HepG2 (cell line): ENCODE measurements around the gene TBC1D2B. TPM values are rescaled to one million over a fixed set of nuclear protein-coding genes. Genes with fewer than 3 reads are reported as not detected.

Experiments
- ATRX ChIP-seq: sonication (generic); formaldehyde crosslinking; IDR thresholded peaks from 2 replicates; pipeline ENCODE4 v1.4.0; 2020; ENCODE audit warnings: missing genetic modification reagents, borderline replicate concordance
- DPF2 ChIP-seq: sonication (generic); formaldehyde crosslinking; IDR thresholded peaks from 2 replicates; pipeline ENCODE4 v1.4.0; 2020; ENCODE audit warnings: mild to moderate bottlenecking, low read depth, missing genetic modification reagents, borderline replicate concordance
- IRF2 ChIP-seq: IDR thresholded peaks from 2 replicates; pipeline ENCODE4 v1.6.1; 2018; ENCODE audit warnings: missing genetic modification reagents, missing compliant biosample characterization
- KDM4B ChIP-seq: sonication (generic); formaldehyde crosslinking; IDR thresholded peaks from 2 replicates; pipeline ENCODE4 v1.4.0; 2020; ENCODE audit warnings: missing genetic modification reagents
- KLF9 ChIP-seq: IDR thresholded peaks from 2 replicates; pipeline ENCODE4 v1.6.1; 2016; ENCODE audit warnings: low read depth
- LCORL ChIP-seq, 2 experiments: fragments of 450-650 bp in 1 of 2; sonication (generic) in 1 of 2; formaldehyde crosslinking in 1 of 2; IDR thresholded peaks; 2 replicates each; pipeline versions ENCODE4 v1.5.0 to v1.6.1; 2017 to 2020; ENCODE audit warnings: antibody characterized with exemption in 1 of 2, missing genetic modification reagents in 1 of 2
- MLLT10 ChIP-seq: sonication (generic); formaldehyde crosslinking; IDR thresholded peaks from 2 replicates; pipeline ENCODE4 v1.4.0; 2020; ENCODE audit warnings: missing genetic modification reagents
- NAIF1 ChIP-seq: sonication (generic); formaldehyde crosslinking; IDR thresholded peaks from 2 replicates; pipeline ENCODE4 v1.5.0; 2020; ENCODE audit warnings: mild to moderate bottlenecking, missing genetic modification reagents, borderline replicate concordance
- PCBP1 ChIP-seq: fragments of 200-400 bp; formaldehyde crosslinking; IDR thresholded peaks from 2 replicates; pipeline ENCODE4 v1.6.1; 2017; ENCODE audit warnings: mild to moderate bottlenecking, low read depth, low read length, borderline replicate concordance
- SOX13 ChIP-seq, 3 experiments: fragments of 450-650 bp in 1 of 3; sonication (generic) in 1 of 3; formaldehyde crosslinking in 1 of 3; IDR thresholded peaks in 2 of 3; conservative IDR thresholded peaks in 1 of 3; 2 replicates each; pipeline versions ENCODE4 v1.5.0 to v1.6.1; 2016 to 2020; ENCODE audit warnings: antibody characterized with exemption in 1 of 3, mild to moderate bottlenecking in 1 of 3, missing compliant biosample characterization in 1 of 3, missing genetic modification reagents in 1 of 3, moderate library complexity in 1 of 3
- TBL1XR1 ChIP-seq: fragments of 150-350 bp; IDR thresholded peaks from 2 replicates; pipeline ENCODE4 v1.6.1; 2014; ENCODE audit warnings: borderline replicate concordance, low read length; ENCODE audit not compliant: partially characterized antibody
- U2AF2 ChIP-seq: fragments of 200-400 bp; formaldehyde crosslinking; IDR thresholded peaks from 2 replicates; pipeline ENCODE4 v1.6.1; 2017; ENCODE audit warnings: low read depth, mild to moderate bottlenecking, low read length
- XRCC5 ChIP-seq: fragments of 200-400 bp; formaldehyde crosslinking; optimal IDR thresholded peaks from 2 replicates; pipeline ENCODE3; 2017; ENCODE audit warnings: mild to moderate bottlenecking, low read length
- polyA plus RNA-seq, 8 experiments: library from polyadenylated mRNA; depleted of rRNA in 3 of 8; stranded (reverse) in 7 of 8; unstranded in 1 of 8; fragments of >200 nt; fragmentation: Illumina TruSeq in 4 of 8; extraction: Trizol in 4 of 8; gene quantifications; 2 replicates each; pipeline versions ENCODE4 v1.2.1 to v1.2.3, GENCODE V29; 2011 to 2016; ENCODE audit warnings: low read depth in 4 of 8, missing spikeins in 1 of 8, mixed read lengths in 1 of 8; ENCODE audit not compliant: insufficient read depth in 1 of 8
- total RNA-seq, 5 experiments: library from RNA; depleted of rRNA; stranded (reverse); fragments of >200 nt; fragmentation: Illumina TruSeq; extraction: Trizol; gene quantifications; 2 replicates each; pipeline ENCODE4 v1.2.3, GENCODE V29; 2016; ENCODE audit warnings: low read depth in 1 of 5
- TF ChIP-seq, protein P1 (sequence below): sonication (generic); formaldehyde crosslinking; IDR thresholded peaks from 2 replicates; pipeline ENCODE4 v1.9.0; 2021; ENCODE audit warnings: missing genetic modification reagents, mild to moderate bottlenecking, borderline replicate concordance
- TF ChIP-seq, protein P2 (sequence below): sonication (generic); formaldehyde crosslinking; IDR thresholded peaks from 2 replicates; pipeline ENCODE4 v1.4.0; 2020; ENCODE audit warnings: missing genetic modification reagents
- TF ChIP-seq, protein P3 (sequence below): sonication (generic); formaldehyde crosslinking; IDR thresholded peaks from 2 replicates; pipeline ENCODE4 v1.8.1; 2022; ENCODE audit warnings: low read depth, mild to moderate bottlenecking, missing genetic modification reagents
- TF ChIP-seq, protein P4 (sequence below): IDR thresholded peaks from 2 replicates; pipeline ENCODE4 v1.6.1; 2018; ENCODE audit warnings: missing genetic modification reagents, mild to moderate bottlenecking, missing compliant biosample characterization
- TF ChIP-seq, protein P5 (sequence below): IDR thresholded peaks from 2 replicates; pipeline ENCODE4 v1.6.1; 2012; ENCODE audit warnings: inconsistent platforms

The TBC1D2B gene
- total and polyA plus RNA-seq, 2 of the 13 experiments (the other 11 are each of a cell fraction or from before 2014, with no cell fraction given): 10.1 to 14.4 TPM

DNA sequence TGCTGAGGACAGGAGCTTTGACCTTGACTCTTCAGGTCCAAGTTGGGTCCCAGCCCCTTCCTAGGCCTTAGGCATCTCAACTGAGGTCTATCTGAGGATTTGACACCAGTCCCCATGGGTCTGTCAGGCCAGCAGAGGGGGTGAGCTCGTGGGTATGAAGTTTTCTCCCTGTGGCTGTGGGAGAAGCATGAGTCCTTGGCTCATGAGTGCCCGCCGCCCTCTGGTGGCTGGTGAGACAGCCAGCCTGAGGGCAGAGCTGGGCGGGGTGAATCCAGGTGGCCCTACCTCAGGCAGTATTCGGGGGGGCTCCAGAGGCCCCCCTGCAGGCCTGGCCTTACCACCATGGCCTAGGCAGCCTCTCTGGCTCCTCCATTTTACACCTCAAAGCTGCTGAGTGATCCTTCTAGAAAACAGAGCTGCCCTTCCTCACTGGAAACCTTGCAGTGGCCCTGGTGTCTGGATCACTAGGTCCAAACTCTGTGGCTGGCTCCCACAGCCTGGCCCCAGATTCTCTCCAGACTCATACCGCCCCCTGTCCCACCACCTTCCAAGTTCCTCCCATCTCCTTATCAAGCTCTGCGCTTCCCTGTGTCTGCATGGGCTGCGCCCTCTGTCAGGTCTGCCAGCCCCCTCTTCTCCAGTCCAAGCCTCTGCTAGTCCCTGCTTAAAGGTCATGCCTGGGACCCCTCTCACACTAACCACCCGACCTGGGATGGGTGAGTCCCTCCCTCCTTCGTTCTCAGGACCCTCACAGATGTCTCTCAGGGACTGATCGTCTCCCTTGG lies 31.0 kb upstream of the TBC1D2B start (continued):
- TF ChIP-seq, protein P1, sequence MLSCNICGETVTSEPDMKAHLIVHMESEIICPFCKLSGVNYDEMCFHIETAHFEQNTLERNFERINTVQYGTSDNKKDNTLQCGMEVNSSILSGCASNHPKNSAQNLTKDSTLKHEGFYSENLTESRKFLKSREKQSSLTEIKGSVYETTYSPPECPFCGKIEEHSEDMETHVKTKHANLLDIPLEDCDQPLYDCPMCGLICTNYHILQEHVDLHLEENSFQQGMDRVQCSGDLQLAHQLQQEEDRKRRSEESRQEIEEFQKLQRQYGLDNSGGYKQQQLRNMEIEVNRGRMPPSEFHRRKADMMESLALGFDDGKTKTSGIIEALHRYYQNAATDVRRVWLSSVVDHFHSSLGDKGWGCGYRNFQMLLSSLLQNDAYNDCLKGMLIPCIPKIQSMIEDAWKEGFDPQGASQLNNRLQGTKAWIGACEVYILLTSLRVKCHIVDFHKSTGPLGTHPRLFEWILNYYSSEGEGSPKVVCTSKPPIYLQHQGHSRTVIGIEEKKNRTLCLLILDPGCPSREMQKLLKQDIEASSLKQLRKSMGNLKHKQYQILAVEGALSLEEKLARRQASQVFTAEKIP (CRISPR knock-in tag): no peak
- TF ChIP-seq, protein P2, sequence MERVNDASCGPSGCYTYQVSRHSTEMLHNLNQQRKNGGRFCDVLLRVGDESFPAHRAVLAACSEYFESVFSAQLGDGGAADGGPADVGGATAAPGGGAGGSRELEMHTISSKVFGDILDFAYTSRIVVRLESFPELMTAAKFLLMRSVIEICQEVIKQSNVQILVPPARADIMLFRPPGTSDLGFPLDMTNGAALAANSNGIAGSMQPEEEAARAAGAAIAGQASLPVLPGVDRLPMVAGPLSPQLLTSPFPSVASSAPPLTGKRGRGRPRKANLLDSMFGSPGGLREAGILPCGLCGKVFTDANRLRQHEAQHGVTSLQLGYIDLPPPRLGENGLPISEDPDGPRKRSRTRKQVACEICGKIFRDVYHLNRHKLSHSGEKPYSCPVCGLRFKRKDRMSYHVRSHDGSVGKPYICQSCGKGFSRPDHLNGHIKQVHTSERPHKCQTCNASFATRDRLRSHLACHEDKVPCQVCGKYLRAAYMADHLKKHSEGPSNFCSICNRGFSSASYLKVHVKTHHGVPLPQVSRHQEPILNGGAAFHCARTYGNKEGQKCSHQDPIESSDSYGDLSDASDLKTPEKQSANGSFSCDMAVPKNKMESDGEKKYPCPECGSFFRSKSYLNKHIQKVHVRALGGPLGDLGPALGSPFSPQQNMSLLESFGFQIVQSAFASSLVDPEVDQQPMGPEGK: peak; percentile 70
- no peak for TF ChIP-seq TBL1XR1
- TF ChIP-seq, protein P3, sequence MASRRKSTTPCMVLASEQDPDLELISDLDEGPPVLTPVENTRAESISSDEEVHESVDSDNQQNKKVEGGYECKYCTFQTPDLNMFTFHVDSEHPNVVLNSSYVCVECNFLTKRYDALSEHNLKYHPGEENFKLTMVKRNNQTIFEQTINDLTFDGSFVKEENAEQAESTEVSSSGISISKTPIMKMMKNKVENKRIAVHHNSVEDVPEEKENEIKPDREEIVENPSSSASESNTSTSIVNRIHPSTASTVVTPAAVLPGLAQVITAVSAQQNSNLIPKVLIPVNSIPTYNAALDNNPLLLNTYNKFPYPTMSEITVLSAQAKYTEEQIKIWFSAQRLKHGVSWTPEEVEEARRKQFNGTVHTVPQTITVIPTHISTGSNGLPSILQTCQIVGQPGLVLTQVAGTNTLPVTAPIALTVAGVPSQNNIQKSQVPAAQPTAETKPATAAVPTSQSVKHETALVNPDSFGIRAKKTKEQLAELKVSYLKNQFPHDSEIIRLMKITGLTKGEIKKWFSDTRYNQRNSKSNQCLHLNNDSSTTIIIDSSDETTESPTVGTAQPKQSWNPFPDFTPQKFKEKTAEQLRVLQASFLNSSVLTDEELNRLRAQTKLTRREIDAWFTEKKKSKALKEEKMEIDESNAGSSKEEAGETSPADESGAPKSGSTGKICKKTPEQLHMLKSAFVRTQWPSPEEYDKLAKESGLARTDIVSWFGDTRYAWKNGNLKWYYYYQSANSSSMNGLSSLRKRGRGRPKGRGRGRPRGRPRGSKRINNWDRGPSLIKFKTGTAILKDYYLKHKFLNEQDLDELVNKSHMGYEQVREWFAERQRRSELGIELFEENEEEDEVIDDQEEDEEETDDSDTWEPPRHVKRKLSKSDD: no peak
- no peak for TF ChIP-seq DPF2 (CRISPR knock-in tag)
- TF ChIP-seq PCBP1: no peak
- TF ChIP-seq NAIF1 (CRISPR knock-in tag): no peak
- no peak for TF ChIP-seq MLLT10
- TF ChIP-seq, protein P4, sequence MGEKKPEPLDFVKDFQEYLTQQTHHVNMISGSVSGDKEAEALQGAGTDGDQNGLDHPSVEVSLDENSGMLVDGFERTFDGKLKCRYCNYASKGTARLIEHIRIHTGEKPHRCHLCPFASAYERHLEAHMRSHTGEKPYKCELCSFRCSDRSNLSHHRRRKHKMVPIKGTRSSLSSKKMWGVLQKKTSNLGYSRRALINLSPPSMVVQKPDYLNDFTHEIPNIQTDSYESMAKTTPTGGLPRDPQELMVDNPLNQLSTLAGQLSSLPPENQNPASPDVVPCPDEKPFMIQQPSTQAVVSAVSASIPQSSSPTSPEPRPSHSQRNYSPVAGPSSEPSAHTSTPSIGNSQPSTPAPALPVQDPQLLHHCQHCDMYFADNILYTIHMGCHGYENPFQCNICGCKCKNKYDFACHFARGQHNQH (CRISPR knock-in tag): peak; percentile 34; the same call in 1 of the 2 replicates
- TF ChIP-seq ATRX (CRISPR knock-in tag): no peak
- TF ChIP-seq SOX13 (IDR thresholded peaks at IDR 0.05): no peak
- TF ChIP-seq SOX13 (CRISPR knock-in tag; conservative IDR thresholded peaks at IDR 0.05 in 1 of 2, IDR thresholded peaks at IDR 0.05 in 1 of 2): 0 out of 4 replicates have a peak, but pooled peaks of 1 of the 2 experiments have one; percentile 20
- 0 out of 2 replicates have a peak, but pooled peaks have one; percentile 36 for TF ChIP-seq IRF2 (CRISPR knock-in tag)
- peak; percentile 90 for TF ChIP-seq XRCC5
- TF ChIP-seq KDM4B: no peak; the same call in 1 of the 2 replicates
- no peak for TF ChIP-seq LCORL (IDR thresholded peaks at IDR 0.05)
- no peak for TF ChIP-seq LCORL (CRISPR knock-in tag; IDR thresholded peaks at IDR 0.05)
- TF ChIP-seq KLF9 (CRISPR knock-in tag): no peak
- TF ChIP-seq, protein P5, sequence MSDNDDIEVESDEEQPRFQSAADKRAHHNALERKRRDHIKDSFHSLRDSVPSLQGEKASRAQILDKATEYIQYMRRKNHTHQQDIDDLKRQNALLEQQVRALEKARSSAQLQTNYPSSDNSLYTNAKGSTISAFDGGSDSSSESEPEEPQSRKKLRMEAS: peak; percentile 31; the same call in 1 of the 2 replicates
- 0 out of 2 replicates have a peak, but pooled peaks have one; percentile 17 for TF ChIP-seq U2AF2
